ENCODE results near the gene HECTD1.

DNA sequence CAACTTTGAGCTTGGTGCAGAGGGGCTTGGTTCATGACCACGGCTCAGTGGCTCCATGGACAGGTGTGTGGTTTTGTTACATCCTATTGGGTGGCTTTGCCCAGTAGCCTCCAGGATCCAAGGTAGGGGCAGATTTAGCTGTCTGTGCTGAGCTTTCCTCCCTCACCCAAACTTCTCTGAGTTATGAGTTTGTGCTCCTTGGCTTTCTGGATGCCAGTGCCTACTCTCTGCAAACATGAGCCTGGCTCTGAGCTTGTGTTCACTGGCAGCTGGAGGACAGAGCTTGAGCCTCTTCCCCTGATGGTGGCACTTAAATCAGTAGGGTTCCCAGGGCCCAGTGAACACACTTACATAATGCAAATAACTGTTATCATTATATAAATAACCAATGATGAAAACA is 45.3 kb upstream of the HECTD1 start:
- TF ChIP-seq IRF2 (CRISPR knock-in tag; IDR thresholded peaks at IDR 0.05; ENCODE audit: borderline replicate concordance, low read depth) (no peak), ZNF121 (CRISPR knock-in tag; IDR thresholded peaks at IDR 0.05) (no peak), CTCF (IDR thresholded peaks at IDR 0.05) (no peak), ATF3 (CRISPR knock-in tag; conservative IDR thresholded peaks at IDR 0.05) (no peak), TEAD4 (CRISPR knock-in tag; IDR thresholded peaks at IDR 0.05) (no peak), ESRRA (CRISPR knock-in tag; IDR thresholded peaks at IDR 0.05; ENCODE audit: borderline replicate concordance) (no peak), ZBTB43 (CRISPR knock-in tag; IDR thresholded peaks at IDR 0.05) (no peak), NFYB (CRISPR knock-in tag; conservative IDR thresholded peaks at IDR 0.05; ENCODE audit: low read depth) (no peak), FOXP1 (CRISPR knock-in tag; IDR thresholded peaks at IDR 0.05; ENCODE audit: borderline replicate concordance) (no peak), TCF7 (CRISPR knock-in tag; IDR thresholded peaks at IDR 0.05; ENCODE audit: low read depth) (no peak), ZNF263 (CRISPR knock-in tag; IDR thresholded peaks at IDR 0.05; ENCODE audit: low read depth) (no peak)

Measured in WTC11 (cell line).